Superior temporal gyrus (tissue), 1 donor: ENCODE measurements around the gene MYL6B.
"Not testable (repeated sequence)": the region's sequence is repeated elsewhere in the genome, so short reads cannot be mapped to it uniquely, and the experiment has no call there.

Experiments used
- DNase-seq: peaks from one replicate; pipeline ENCODE4 v3.0.0-alpha.2; 2016; ENCODE audit errors: extremely low spot score

The MYL6B gene

DNA sequence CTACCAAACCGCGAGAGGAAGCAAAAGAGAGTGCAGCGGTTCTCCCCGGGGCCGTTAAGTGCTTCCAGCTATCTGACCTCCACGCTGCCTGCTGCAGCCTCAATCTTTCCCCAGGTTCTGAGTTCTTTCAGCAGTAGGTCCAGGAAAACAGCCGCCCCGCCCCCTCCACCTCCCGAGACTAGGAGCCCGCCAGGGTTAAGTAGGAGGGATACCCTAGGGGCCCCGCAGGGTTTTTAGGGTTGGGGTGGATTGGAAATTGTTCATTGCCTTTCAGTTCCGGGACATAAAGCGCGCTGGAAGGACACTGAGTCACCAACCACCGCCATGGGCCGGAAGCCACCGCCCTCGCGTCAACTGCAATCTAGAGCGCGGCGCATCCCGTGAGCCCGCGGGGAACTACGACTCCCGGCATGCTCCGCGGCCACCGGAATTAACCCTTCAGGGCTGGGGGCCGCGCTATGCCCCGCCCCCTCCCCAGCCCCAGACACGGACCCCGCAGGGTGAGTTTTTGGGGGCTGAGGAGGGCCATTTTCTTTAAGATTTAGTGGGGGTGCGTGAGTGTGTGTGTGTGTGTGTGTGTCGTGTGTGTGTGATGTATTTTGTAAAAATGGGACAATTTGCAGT, at the start of gene MYL6B:
MYL6B (plus strand) TSS at position 456 of the 624 bp plus-strand sequence. CDS start 1,332 bp downstream, outside the sequence.
- DNase-seq, result peak; percentile 93

DNA sequence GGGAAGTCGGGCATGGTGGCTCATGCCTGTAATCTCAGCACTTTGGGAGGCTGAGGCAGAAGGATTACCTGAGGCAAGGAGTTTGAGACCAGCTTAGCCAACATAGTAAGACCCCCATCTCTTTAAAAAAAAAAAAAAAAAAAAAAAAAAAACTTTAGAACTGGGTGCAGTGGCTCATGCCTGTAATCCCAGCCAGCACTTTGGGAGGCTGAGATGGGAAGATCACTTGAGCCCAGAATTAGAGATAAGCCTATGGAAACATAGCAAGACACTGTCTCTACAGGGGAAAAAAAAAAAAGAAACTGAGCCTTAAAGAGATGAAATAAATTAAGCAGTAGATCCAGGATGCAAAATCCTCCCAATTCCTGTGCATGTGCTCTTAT, 49.7 kb upstream of the MYL6B start:
- no peak for DNase-seq

DNA sequence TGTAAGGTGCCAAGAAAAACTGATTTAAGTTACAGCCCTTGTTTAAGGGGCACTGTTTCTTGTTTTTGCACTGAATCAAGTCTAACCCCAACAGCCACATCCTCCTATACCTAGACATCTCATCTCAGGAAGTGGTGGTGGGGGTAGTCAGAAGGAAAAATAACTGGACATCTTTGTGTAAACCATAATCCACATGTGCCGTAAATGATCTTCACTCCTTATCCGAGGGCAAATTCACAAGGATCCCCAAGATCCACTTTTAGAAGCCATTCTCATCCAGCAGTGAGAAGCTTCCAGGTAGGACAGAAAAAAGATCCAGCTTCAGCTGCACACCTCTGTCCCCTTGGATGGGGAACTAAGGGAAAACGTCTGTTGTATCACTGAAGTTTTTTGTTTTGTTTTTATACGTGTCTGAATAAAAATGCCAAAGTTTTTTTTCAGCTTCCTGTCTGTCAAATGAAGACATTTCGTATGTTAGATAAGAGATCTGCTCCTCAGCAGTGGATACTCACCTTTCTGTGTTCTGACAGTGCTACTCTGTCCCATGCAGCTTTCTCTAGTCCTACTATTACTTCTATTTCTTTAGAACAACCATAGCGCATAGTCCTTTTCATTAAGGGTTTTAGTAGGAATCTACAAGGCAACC, 49.2 kb upstream of the MYL6B start:
- DNase-seq, result no peak

DNA sequence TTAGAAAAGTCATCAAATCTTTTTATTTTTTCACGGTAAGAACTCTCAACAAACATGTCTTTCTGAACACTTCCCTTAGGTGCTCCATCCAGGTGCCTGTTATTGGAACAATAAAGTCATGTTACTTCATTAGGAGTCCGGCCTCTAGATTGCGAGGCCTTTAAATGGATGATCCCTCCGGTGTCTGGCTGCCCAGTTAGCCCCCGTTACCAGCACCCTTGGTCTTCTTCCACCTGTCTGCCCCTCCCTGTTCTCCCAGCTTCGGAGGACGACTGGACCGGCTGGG, 48.6 kb upstream of the MYL6B start:
- peak; percentile 48 for DNase-seq

DNA sequence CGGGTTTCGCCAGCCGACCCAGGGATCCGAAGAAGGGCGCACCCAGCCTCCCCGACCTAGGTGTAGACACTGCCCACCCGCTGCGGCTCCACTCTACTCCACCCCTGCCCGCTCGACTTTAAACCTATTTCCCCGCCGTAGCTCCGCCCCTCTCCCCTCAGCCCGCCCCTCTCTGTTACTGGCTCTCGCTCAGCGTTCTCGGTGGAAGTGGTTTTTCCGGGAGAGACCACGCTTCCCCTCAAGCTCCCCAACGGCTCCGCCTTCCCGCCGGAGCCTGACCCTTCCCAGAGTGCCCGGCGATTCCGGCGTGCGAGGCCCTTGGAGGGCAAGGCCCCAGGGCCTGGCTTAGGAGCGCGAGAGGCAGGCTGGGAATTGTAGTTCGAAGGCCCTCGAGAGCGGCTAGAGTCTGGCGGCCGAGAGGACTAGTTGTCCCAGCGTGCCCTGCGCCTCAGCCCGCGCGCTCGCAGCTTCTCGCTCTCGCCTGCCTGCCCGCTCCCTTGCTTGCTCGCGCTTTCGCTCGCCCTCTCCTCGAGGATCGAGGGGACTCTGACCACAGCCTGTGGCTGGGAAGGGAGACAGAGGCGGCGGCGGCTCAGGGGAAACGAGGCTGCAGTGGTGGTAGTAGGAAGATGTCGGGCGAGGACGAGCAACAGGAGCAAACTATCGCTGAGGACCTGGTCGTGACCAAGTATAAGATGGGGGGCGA, 48.1 kb upstream of the MYL6B start, which contains the start of gene PA2G4:
PA2G4 (plus strand) TSS at position 451 of the 706 bp plus-strand sequence; CDS start at position 630, 179 bp downstream.
- peak; percentile 98 for DNase-seq

DNA sequence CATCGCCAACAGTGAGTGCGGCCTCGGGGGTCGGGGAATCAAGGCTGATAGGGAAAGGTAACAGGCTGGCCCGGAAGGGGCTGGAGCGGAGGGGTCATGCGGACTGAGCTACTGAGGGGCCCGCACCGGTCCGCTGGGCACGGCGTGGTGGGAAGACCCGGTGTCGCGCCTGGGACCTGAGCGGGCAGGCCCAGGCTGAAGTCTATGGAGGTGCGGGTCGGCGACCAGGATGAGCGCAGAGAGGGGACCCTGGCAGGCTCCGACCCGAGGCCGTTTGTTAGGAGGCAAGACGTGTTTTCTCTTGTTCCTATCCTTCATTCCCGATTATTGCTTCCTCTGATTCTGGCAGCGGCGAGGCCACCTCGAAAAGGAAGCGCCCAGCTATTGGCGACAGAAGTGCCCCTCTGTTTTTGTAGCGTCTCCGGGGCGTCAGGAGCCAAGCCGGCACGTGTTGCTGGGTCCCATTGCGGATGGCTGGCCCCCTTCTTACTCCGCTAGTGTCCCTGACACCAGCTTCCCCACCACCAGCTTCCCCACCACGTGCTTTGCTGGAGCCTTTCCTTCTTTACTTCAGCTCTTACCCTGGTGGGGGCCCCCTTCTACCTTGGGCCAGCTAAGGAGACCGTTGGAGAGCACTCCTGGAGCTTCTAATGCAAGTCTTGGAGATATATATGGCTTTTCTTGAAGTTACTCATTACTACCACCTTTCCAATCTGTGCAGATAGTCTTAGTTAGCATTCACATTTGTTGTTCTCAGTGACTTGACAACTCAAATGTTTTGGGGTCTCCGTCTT, 47.4 kb upstream of the MYL6B start:
- DNase-seq, result no peak

DNA sequence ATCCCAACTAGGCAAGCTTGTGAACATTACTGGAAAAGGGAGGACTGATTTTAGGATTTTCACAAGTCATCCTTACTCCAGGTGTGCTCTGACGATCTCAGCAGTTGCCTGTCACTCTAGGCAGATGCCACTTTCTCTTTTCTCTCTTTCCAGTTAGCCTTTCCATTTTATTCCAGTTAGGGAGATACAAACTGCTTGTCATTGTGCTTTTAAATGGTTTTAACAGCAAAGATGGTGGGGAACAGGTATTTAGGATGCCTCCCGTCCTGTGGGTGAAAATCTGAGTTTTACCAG, 46.8 kb upstream of the MYL6B start:
- no peak for DNase-seq

DNA sequence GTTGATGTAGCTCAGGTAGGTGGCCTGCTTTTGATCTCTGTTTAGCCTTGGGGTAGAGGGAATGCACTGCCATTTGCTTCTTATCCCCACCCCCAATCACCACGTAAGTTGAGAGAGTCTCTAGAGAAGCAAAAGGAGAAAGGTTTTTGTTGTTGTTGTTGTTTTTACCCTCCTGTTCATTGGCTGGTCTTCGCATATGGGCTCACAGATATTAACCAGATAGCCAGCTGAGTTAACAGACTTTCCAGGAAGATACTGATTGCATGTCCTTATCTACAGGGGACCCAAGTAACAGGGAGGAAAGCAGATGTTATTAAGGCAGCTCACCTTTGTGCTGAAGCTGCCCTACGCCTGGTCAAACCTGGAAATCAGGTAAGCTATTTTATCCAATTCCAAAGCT, 45.1 kb upstream of the MYL6B start:
- no peak for DNase-seq

DNA sequence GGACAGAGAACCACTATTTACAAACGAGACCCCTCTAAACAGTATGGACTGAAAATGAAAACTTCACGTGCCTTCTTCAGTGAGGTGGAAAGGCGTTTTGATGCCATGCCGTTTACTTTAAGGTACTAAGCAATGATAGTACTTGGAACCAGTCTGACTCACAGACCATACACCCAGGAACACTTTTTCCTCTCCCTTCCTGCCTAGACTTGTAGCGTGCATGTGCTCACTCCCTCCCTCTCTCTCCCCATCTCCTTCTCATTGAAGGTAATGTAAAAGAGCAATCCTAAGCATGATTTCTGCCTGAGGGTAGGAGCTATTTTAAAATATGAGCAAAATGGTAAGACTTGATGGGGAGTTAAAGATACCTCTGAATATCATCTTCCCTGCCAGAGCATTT, 41.8 kb upstream of the MYL6B start:
- DNase-seq, result no peak

DNA sequence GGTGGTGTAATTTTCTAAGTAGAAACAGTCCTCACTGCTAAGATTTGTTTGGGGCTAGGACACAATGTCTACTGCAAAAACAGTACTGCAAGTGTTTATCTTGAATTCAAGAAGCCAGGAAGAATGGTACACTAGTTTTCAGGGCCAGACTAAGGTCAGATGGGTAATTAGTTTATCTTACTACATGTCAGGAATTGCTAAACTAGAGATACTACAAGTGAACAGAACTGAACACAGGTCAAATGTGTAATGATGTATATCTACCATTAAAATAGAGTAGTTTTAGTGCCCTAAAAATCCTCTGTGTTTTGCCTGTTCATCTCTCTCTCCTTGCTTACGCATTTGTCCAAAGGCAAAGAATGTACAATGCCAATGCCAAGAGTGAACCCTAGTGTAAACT, 38.3 kb upstream of the MYL6B start:
- DNase-seq, result no peak

DNA sequence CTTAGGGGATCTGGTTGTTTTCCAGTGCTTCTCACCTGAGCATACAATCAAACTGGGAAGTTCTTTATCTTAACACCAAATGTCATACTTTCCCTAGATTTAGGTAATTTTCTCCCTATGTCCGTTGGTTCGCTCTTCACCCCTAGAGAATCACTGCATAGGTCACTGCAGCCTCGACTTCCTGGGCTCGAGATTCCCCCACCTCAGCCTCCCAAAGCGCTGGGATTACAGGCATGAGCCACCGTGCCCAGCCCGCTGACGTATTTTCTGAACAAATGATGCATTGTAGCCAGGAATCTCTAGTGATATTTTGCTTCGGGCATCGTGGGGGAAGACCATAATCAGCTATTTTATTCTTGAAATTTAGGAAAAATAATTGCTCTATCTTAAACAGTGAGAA, 37.1 kb upstream of the MYL6B start:
- DNase-seq, result peak; percentile 15

DNA sequence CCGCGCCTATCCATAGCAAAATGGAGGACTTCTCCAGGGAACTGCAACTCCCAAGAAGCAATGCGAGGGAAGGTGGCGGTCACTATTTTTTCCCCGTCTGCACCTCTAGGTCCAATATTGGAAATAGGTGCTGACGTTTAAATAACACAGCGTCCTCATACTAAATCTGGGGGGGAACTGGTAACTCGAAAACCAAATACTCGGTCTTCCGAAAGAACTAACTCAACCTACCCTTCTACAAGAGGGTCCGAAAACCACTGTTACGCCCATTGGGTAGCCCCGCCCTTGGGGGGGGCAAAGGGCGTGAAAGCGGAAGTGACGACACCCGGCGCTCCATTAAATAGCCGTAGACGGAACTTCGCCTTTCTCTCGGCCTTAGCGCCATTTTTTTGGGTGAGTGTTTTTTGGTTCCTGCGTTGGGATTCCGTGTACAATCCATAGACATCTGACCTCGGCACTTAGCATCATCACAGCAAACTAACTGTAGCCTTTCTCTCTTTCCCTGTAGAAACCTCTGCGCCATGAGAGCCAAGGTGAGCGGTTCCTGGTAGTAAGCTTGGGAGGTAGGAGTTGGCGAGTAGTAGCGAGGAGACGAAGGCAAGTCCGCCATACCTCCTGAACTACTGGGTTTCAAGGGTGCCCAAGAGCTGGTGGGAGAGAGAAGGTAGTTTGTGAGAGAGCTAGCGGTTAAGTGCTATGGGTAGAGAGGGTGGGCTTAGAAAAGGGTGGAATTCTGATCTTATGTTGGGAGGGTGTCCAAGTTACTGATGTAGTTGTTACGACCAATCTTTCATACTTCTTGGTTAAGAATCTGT, 35.9 kb upstream of the MYL6B start, which contains the start of gene RPL41:
RPL41 (plus strand) TSS at position 367 of the 815 bp plus-strand sequence.
- peak; percentile 100 for DNase-seq

DNA sequence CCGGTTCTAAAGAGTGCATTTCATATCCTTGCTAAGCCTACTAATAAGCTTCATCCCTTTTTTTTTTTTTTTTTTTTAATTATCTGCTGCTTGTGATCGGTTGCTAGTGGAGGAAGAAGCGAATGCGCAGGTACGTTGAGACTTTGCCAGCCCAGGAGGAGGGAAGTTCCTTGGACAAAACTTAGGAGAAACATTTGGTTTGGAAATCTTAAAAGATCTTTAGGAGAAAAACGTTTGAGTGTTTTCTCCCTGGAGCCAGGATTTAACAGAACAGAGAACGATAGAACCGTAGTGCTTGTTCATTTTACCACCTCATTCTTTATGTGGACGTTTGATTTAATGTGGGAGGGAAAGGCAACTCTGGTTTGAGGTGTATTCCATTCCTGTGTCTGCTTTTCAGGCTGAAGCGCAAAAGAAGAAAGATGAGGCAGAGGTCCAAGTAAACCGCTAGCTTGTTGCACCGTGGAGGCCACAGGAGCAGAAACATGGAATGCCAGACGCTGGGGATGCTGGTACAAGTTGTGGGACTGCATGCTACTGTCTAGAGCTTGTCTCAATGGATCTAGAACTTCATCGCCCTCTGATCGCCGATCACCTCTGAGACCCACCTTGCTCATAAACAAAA, 35.2 kb upstream of the MYL6B start:
- DNase-seq, result not testable (repeated sequence)

DNA sequence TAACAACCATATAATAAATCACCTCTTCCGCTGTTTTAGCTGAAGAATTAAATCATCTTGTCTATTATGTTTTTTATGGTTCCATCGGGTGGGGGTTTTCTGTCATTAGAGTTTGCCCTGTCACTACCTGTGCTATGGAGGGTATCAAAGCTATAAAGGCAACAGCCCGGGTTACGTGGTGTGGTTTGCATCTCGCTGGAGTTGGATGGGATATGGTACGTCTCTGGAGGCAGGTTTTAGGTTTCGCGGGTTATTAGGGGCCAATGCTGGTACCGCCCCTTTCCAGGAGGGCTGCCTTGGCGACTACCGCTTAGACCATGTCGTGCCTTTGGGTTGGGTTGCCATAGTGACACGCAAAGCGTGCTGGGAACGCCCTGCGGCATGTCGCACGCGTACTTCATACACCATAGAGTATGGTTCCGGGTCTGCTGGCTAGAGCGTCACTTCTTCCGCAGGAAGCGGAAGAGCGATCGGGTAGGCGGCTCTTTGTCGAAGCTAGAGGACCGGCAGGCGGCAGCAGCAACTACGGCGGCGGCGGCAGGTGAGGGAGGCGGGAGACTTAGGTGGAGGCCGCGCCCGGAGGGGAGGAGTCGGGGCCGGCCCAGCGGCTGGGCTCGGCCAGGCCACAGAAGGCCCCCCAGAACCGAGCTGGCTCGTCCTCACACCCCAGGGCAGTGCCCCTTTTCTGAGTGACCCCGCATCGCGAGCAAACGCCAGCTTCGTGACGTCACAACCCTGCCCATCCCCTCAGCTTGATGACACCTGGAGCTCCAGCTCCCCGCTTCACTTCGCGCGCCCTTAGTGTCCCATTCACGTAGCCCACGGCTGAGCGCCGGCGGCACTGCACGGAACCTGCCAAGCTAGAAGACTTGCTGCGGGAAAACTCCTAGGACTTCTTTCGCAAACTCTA, 34.4 kb upstream of the MYL6B start, which contains the start of gene ZC3H10:
ZC3H10 (plus strand) TSS at position 489 of the 910 bp plus-strand sequence. CDS start 2,297 bp downstream, outside the sequence.
- peak; percentile 99 for DNase-seq

DNA sequence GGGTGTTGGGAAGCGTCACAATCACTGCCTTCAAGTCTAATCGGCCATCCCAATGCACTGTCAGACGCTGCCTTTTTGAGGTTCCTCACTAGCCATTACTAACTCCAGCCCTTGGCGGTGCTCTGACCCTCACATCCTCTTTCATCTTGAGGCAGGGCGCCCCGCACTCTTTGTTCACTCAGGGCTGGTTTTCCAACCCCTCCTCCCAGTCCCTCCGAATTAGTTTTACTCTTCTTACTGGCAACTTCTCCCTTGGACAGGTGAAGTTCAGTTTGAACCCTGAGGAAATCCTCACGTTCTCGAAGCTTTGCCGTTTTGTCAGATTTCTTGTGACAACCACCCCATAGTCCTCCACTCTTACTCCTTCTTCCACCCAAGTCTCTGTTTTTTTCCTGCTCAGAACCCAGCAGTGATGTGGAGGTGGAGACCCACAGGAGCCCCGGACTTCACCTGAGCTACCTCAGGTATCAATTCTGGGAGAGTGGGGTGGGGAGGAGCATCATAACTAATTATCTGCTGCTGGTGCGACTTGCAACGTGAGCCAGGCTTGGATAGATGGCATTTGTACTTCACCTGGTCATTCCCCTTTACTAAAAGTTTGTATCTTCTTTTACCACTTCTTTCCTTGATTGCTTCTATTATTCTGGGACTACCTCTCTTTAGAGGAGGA, 33.6 kb upstream of the MYL6B start:
- DNase-seq, result no peak

DNA sequence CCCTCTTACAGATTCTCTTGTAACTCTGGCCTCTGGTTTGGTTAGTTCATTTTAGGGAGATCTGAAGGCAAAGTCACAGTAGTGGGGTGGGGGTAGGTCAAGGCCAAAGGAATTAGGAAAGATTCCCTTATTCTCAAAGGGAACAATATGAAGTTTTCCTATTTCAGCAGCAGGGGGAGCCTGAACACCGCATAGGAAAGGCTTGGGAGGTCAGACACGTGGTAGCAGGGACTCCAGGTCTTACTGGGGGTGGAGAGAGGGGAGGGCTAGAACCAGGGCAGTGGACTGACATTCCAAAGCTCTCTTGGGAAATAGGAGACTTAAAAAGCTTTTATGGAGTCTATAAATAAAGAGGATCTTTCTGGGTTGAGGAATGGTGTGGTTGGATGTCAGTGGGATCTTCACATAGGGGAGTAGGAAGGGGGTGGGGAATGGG, 33.0 kb upstream of the MYL6B start:
- peak; percentile 81 for DNase-seq

DNA sequence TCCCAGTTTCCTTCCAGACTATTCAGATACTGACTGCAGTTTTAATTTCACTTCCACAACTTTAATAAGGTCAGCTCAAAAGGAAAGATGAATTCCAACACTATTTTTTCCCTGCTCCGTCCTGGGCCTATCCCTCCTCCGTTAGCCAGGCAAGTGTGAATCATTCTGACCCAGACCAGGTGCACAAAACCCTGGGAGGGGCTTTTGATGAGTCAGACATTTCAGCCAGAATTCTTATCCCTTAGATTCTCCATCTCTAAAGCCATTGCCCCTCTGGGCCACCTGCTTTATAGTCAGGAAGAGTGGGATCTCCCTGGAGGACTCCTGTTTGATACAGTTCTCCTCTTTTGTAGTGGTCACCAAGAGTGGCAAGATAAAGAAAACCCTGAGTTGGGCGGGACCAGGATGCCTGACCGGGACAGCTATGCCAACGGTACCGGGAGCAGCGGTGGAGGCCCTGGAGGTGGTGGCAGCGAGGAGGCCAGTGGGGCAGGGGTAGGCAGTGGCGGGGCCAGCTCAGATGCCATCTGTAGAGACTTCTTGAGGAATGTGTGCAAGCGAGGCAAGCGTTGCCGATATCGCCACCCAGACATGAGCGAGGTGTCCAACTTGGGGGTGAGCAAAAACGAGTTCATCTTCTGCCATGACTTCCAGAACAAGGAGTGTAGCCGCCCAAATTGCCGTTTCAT, 32.1 kb upstream of the MYL6B start:
- no peak for DNase-seq

DNA sequence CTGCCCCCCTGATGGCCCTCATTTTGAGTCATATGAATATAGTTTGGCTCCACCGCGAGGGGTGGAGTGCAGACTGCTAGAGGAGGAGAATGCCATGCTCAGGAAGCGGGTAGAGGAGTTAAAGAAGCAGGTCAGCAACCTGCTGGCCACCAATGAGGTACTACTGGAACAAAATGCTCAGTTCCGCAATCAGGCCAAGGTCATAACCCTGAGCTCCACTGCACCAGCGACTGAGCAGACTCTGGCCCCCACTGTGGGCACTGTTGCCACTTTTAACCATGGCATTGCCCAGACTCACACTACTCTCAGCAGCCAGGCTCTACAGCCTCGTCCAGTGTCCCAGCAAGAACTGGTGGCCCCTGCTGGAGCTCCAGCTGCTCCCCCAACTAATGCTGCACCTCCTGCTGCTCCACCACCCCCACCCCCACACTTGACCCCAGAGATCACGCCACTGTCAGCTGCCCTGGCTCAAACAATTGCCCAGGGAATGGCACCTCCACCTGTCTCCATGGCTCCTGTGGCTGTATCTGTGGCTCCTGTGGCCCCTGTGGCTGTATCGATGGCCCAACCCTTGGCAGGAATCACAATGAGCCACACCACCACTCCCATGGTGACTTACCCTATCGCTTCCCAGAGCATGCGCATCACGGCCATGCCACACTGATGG, 31.1 kb upstream of the MYL6B start:
- no peak for DNase-seq
